BE2C (cell line): ENCODE results near the gene PLEKHG5.
"Not testable (repeated sequence)": the region's sequence is repeated elsewhere in the genome, so short reads cannot be mapped to it uniquely, and the experiment has no call there.

ENCODE experiments used
- DNase-seq: peaks from one replicate; pipeline ENCODE4 v3.0.0-alpha.2; 2020
- H3K27me3 ChIP-seq: fragments of 250-450 bp; sonication (Bioruptor Pico); 2 replicates; pipeline ENCODE4 v1.5.1; 2020; ENCODE audit warnings: mild to moderate bottlenecking
- H3K36me3 ChIP-seq: fragments of 250-450 bp; sonication (Bioruptor Pico); 2 replicates; pipeline ENCODE4 v1.5.1; 2020; ENCODE audit warnings: mild to moderate bottlenecking
- H3K4me1 ChIP-seq: fragments of 250-450 bp; sonication (Bioruptor Pico); 2 replicates; pipeline ENCODE4 v1.5.1; 2020
- H3K4me3 ChIP-seq: 2 replicates; pipeline ENCODE4 v1.5.1; 2011; ENCODE audit warnings: low read depth, low read length
- H3K9me3 ChIP-seq: fragments of 250-450 bp; sonication (Bioruptor Pico); 2 replicates; pipeline ENCODE4 v1.5.1; 2020
- CTCF ChIP-seq: IDR thresholded peaks from 2 replicates; pipeline ENCODE4 v1.5.1; 2012; ENCODE audit warnings: mild to moderate bottlenecking, low read depth, low read length

Gene PLEKHG5

GRCh38 chr1:6461051-6461530 is 30.4 kb downstream of the PLEKHG5 start:
- no peak for DNase-seq
- no peak overlapping the region for H3K4me3 ChIP-seq
- no peaks in the 10 kb centered on the region for H3K9me3 ChIP-seq
- TF ChIP-seq CTCF: no peak
- H3K27me3 ChIP-seq: no peaks in the 10 kb centered on the region
- H3K36me3 ChIP-seq: no peaks in the 10 kb centered on the region
- H3K4me1 ChIP-seq: no peaks in the 10 kb centered on the region

- Histone ChIP-seq H3K27me3 (peaks cover 3% of the 10 kb centered on the region), H3K9me3 (no peaks in the 10 kb centered on the region), H3K4me1 (no peaks in the 10 kb centered on the region), H3K36me3 (no peaks in the 10 kb centered on the region), H3K4me3 (no peak overlapping the region)
- TF ChIP-seq CTCF: no peak
- DNase-seq: no peak
Observed at GRCh38 chr1:6460301-6461050, 31.0 kb downstream of the PLEKHG5 start.

- Histone ChIP-seq H3K36me3 (no peaks in the 10 kb centered on the region), H3K4me1 (no peaks in the 10 kb centered on the region), H3K9me3 (no peaks in the 10 kb centered on the region), H3K4me3 (no peak overlapping the region), H3K27me3 (peaks cover 9% of the 10 kb centered on the region)
- no peak for TF ChIP-seq CTCF
- no peak for DNase-seq
Observed at GRCh38 chr1:6459850-6460265, 31.6 kb downstream of the PLEKHG5 start.

- Histone ChIP-seq H3K9me3 (no peaks in the 10 kb centered on the region), H3K4me3 (no peak overlapping the region), H3K36me3 (no peaks in the 10 kb centered on the region), H3K27me3 (peaks cover 28% of the 10 kb centered on the region), H3K4me1 (no peaks in the 10 kb centered on the region)
- TF ChIP-seq CTCF: no peak
- no peak for DNase-seq
Observed at GRCh38 chr1:6456800-6457466, 34.5 kb downstream of the PLEKHG5 start.

GRCh38 chr1:6455752-6456520 is 35.5 kb downstream of the PLEKHG5 start:
- H3K4me1 ChIP-seq, H3K9me3 ChIP-seq, H3K36me3 ChIP-seq, DNase-seq, H3K4me3 ChIP-seq: not testable (repeated sequence)
- H3K27me3 ChIP-seq: peaks cover 35% of the 10 kb centered on the region

GRCh38 chr1:6454856-6455751 is 36.4 kb downstream of the PLEKHG5 start:
- no peak overlapping the region for H3K4me3 ChIP-seq
- DNase-seq: no peak
- H3K9me3 ChIP-seq: no peaks in the 10 kb centered on the region
- H3K27me3 ChIP-seq: peaks cover 40% of the 10 kb centered on the region
- H3K36me3 ChIP-seq: no peaks in the 10 kb centered on the region
- no peaks in the 10 kb centered on the region for H3K4me1 ChIP-seq
- TF ChIP-seq CTCF: no peak

- not testable (repeated sequence) for H3K9me3 ChIP-seq, H3K4me1 ChIP-seq, H3K36me3 ChIP-seq, H3K4me3 ChIP-seq
- DNase-seq: peak; percentile 27
- peaks cover 49% of the 10 kb centered on the region for H3K27me3 ChIP-seq
Observed at GRCh38 chr1:6453895-6454855, 37.3 kb downstream of the PLEKHG5 start.
